Nephron progenitor cell (in vitro differentiated cells): ENCODE data around the gene TMEM179.

ENCODE experiments used
- DNase-seq: peaks from one replicate; pipeline ENCODE4 v3.0.0; 2021
- H3K27ac Mint-ChIP-seq: 2 replicates; pipeline ENCODE4 v1.8.0; 2021; ENCODE audit warnings: mild to moderate bottlenecking, moderate library complexity, mixed read lengths
- H3K27me3 Mint-ChIP-seq: 2 replicates; pipeline ENCODE4 v1.8.0; 2021; ENCODE audit warnings: mild to moderate bottlenecking, low read depth, mixed read lengths; ENCODE audit not compliant: poor library complexity
- H3K36me3 Mint-ChIP-seq: 2 replicates; pipeline ENCODE4 v1.8.0; 2021; ENCODE audit warnings: low read depth, mixed read lengths
- H3K4me1 Mint-ChIP-seq: 2 replicates; pipeline ENCODE4 v1.8.0; 2021; ENCODE audit warnings: mixed read lengths
- H3K4me3 Mint-ChIP-seq: 2 replicates; pipeline ENCODE4 v1.8.0; 2021; ENCODE audit warnings: mild to moderate bottlenecking, moderate library complexity, mixed read lengths
- H3K9me3 Mint-ChIP-seq: 2 replicates; pipeline ENCODE4 v1.8.0; 2021; ENCODE audit warnings: mild to moderate bottlenecking, moderate library complexity, mixed read lengths
- CTCF ChIP-seq: fragments of 200-600 bp; sonication (generic); IDR thresholded peaks from 2 replicates; pipeline ENCODE4 v1.5.0; 2021; ENCODE audit warnings: antibody characterized with exemption

TMEM179 gene

GRCh38 chr14:104603711-104604401 lies 716 bp downstream of the TMEM179 start:
- peak overlapping the region; percentile 79 for H3K4me3 Mint-ChIP-seq
- DNase-seq: no peak
- peaks cover 6% of the 10 kb centered on the region for H3K9me3 Mint-ChIP-seq
- H3K4me1 Mint-ChIP-seq: peaks cover 16% of the 10 kb centered on the region
- no peak for TF ChIP-seq CTCF
- H3K27me3 Mint-ChIP-seq: peaks cover 84% of the 10 kb centered on the region
- no peak overlapping the region for H3K27ac Mint-ChIP-seq
- no peaks in the 10 kb centered on the region for H3K36me3 Mint-ChIP-seq

GRCh38 chr14:104602933-104603325 lies 1.6 kb downstream of the TMEM179 start:
- no peak for DNase-seq
- Mint-ChIP-seq H3K9me3 (peaks cover 6% of the 10 kb centered on the region), H3K4me3 (no peak overlapping the region), H3K4me1 (peaks cover 16% of the 10 kb centered on the region), H3K27ac (no peak overlapping the region), H3K27me3 (peaks cover 75% of the 10 kb centered on the region), H3K36me3 (no peaks in the 10 kb centered on the region)
- no peak for TF ChIP-seq CTCF

GRCh38 chr14:104602315-104602932 lies 2.1 kb downstream of the TMEM179 start:
- Mint-ChIP-seq H3K4me1 (peaks cover 16% of the 10 kb centered on the region), H3K9me3 (peaks cover 4% of the 10 kb centered on the region), H3K27ac (no peak overlapping the region), H3K4me3 (no peak overlapping the region), H3K36me3 (no peaks in the 10 kb centered on the region), H3K27me3 (peaks cover 70% of the 10 kb centered on the region)
- TF ChIP-seq CTCF: no peak
- DNase-seq: no peak

GRCh38 chr14:104601786-104602185 lies 2.8 kb downstream of the TMEM179 start:
- no peaks in the 10 kb centered on the region for H3K36me3 Mint-ChIP-seq
- no peak for DNase-seq
- peaks cover 4% of the 10 kb centered on the region for H3K9me3 Mint-ChIP-seq
- peaks cover 63% of the 10 kb centered on the region for H3K27me3 Mint-ChIP-seq
- H3K27ac Mint-ChIP-seq: no peak overlapping the region
- H3K4me1 Mint-ChIP-seq: peaks cover 16% of the 10 kb centered on the region
- no peak for TF ChIP-seq CTCF
- H3K4me3 Mint-ChIP-seq: no peak overlapping the region

- no peak for TF ChIP-seq CTCF
- H3K4me1 Mint-ChIP-seq: peaks cover 16% of the 10 kb centered on the region
- H3K9me3 Mint-ChIP-seq: no peaks in the 10 kb centered on the region
- H3K36me3 Mint-ChIP-seq: no peaks in the 10 kb centered on the region
- no peak overlapping the region for H3K4me3 Mint-ChIP-seq
- peaks cover 59% of the 10 kb centered on the region for H3K27me3 Mint-ChIP-seq
- no peak overlapping the region for H3K27ac Mint-ChIP-seq
- no peak for DNase-seq
Measured at GRCh38 chr14:104600805-104601204, 3.8 kb downstream of the TMEM179 start.

- Mint-ChIP-seq H3K27ac (no peak overlapping the region), H3K4me3 (no peak overlapping the region)
Measured at GRCh38 chr14:104600141-104600643, 4.4 kb downstream of the TMEM179 start.

More at GRCh38 chr14:104600141-104600643, 4.4 kb downstream of the TMEM179 start:
- H3K4me1 Mint-ChIP-seq: peaks cover 16% of the 10 kb centered on the region
- DNase-seq: no peak
- TF ChIP-seq CTCF: no peak
- H3K9me3 Mint-ChIP-seq: no peaks in the 10 kb centered on the region
- H3K36me3 Mint-ChIP-seq: no peaks in the 10 kb centered on the region
- peaks cover 53% of the 10 kb centered on the region for H3K27me3 Mint-ChIP-seq
